Uterus (tissue), 2 donors: ENCODE data around the gene RMND5B.
"Not testable (repeated sequence)": the region's sequence is repeated elsewhere in the genome, so short reads cannot be mapped to it uniquely, and the experiment has no call there.

ENCODE experiments used
- POLR2A ChIP-seq, 2 donors: fragments of 450-650 bp; IDR thresholded peaks; one replicate each; pipeline ENCODE4 v1.6.1; 2016; ENCODE audit warnings: antibody characterized with exemption in 2 of 2, mild to moderate bottlenecking in 1 of 2, moderate library complexity in 1 of 2
- TF ChIP-seq, protein P1 (sequence below), 4 experiments: fragments of 200-600 bp in 2 of 4; fragments of 450-650 bp in 2 of 4; sonication (generic) in 2 of 4; IDR thresholded peaks; one replicate each; pipeline ENCODE4 v1.5.1; 2016 to 2019; ENCODE audit warnings: antibody characterized with exemption in 4 of 4, mild to moderate bottlenecking in 2 of 4, moderate library complexity in 1 of 4

DNA sequence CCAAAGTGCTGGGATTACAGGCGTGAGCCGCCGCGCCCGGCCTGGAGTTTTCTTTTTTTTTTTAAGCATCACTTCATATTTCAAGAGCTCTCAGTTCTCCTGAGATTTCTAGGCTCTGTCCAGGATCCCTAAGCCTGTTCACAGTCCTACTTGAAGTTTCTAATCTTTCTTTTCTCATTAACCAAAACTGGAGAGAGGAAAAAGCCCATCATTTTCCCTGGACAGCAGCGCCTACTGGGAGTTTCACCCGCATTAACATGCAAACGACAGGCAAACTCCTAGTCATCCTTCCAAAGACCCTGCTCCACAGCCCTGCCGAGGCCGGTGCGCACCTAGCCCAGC is 609 bp upstream of the RMND5B start:
- TF ChIP-seq, protein P1, sequence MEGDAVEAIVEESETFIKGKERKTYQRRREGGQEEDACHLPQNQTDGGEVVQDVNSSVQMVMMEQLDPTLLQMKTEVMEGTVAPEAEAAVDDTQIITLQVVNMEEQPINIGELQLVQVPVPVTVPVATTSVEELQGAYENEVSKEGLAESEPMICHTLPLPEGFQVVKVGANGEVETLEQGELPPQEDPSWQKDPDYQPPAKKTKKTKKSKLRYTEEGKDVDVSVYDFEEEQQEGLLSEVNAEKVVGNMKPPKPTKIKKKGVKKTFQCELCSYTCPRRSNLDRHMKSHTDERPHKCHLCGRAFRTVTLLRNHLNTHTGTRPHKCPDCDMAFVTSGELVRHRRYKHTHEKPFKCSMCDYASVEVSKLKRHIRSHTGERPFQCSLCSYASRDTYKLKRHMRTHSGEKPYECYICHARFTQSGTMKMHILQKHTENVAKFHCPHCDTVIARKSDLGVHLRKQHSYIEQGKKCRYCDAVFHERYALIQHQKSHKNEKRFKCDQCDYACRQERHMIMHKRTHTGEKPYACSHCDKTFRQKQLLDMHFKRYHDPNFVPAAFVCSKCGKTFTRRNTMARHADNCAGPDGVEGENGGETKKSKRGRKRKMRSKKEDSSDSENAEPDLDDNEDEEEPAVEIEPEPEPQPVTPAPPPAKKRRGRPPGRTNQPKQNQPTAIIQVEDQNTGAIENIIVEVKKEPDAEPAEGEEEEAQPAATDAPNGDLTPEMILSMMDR (IDR thresholded peaks at IDR 0.05): not testable (repeated sequence)
- TF ChIP-seq POLR2A (IDR thresholded peaks at IDR 0.05): not testable (repeated sequence)
